Ectodermal cell (in vitro differentiated cells): ENCODE results near the gene PSAT1.

Experiments
- H3K27ac ChIP-seq: 2 replicates; pipeline ENCODE4 v1.7.0; 2013; ENCODE audit warnings: mild to moderate bottlenecking, low read depth, low read length; ENCODE audit not compliant: insufficient read depth, poor library complexity, severe bottlenecking
- H3K27me3 ChIP-seq: 2 replicates; pipeline ENCODE4 v1.7.0; 2013; ENCODE audit warnings: mild to moderate bottlenecking, low read length; ENCODE audit not compliant: insufficient read depth, control insufficient read depth, poor library complexity, severe bottlenecking
- H3K36me3 ChIP-seq: one replicate; pipeline ENCODE4 v1.7.0; 2013; ENCODE audit warnings: low read length; ENCODE audit not compliant: control insufficient read depth, insufficient read depth
- H3K4me1 ChIP-seq: one replicate; pipeline ENCODE4 v1.7.0; 2013; ENCODE audit warnings: low read length; ENCODE audit not compliant: control insufficient read depth, insufficient read depth
- H3K4me3 ChIP-seq: 2 replicates; pipeline ENCODE4 v1.7.0; 2013; ENCODE audit warnings: low read depth, low read length, control low read depth; ENCODE audit not compliant: insufficient read depth
- H3K9me3 ChIP-seq: 2 replicates; pipeline ENCODE4 v1.7.0; 2013; ENCODE audit warnings: mild to moderate bottlenecking, low read length, moderate library complexity; ENCODE audit not compliant: control insufficient read depth
- WGBS, 2 experiments: methylation state at CpG; one replicate each; pipeline ENCODE4 v1.1.7; 2013; ENCODE audit warnings: missing lambda C conversion rate in 2 of 2; 5-methylcytosine and 5-hydroxymethylcytosine counted together

Gene PSAT1

DNA sequence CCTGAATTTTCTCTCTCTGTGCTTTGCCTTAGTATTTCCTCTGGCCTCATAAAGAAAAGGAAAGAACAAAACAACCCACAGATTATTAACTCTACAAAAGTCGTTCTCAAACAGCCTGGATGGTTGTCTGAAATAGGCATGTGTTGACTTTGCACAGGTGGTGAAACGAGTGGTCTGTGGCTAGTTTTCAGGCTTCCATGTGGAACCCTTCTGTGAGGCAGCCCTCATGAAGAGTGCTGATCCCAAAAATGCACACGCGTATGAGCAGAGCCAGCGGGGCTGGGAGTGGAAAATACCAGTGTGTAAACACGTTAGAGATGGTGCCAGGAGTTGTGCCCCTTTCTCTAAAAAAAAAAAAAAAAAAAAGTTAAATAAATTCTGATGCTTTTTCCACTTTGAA, 4.9 kb upstream of the PSAT1 start:
- Histone ChIP-seq H3K36me3 (no peaks in the 10 kb centered on the region), H3K27me3 (no peaks in the 10 kb centered on the region), H3K27ac (no peak overlapping the region), H3K9me3 (no peaks in the 10 kb centered on the region), H3K4me3 (no peak overlapping the region), H3K4me1 (peaks cover 21% of the 10 kb centered on the region)
- 90 to 92% methylated on average over 6 of the region's 6 CpGs for WGBS, 2 experiments

DNA sequence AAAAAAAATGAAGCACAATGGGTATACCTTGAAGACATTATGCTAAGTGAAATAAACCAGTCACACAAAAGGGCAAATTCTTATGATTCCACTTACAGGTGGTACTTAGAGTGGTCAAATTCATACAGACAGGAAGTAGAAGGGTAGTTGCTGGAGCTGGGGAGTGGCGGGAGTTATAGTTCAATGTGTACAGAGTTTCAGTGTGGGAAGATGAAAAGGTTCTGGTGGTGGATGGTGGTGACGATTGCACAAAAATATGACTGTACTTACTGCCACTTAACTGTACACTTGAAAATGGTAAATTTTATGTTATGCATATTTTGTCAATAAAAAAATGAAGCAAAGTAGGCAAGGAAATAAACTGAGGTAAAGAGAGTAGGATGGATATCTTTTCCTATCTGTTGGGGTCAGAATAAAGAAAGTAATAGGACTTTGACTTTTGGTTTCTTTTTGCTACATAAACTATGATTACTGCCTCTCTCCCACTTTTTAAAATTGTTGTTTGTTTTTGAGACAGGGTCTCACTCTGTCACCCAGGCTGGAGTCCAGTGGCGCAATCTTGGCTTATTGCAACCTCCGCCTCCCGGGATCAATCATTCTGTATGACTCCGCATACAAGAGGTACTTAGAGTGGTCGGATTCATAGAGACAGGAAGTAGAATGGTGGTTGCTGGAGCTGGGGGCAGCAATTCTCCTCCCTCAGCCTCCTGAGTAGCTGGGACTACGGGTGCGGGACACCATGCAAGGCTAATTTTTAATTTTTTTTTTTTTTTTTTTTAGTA, 4.0 kb upstream of the PSAT1 start:
- Histone ChIP-seq H3K4me3 (no peak overlapping the region), H3K27ac (no peak overlapping the region), H3K4me1 (peaks cover 21% of the 10 kb centered on the region), H3K36me3 (no peaks in the 10 kb centered on the region), H3K9me3 (no peaks in the 10 kb centered on the region), H3K27me3 (no peaks in the 10 kb centered on the region)
- WGBS, 2 experiments, result 95 to 96% methylated on average over 9 of the region's 9 CpGs

DNA sequence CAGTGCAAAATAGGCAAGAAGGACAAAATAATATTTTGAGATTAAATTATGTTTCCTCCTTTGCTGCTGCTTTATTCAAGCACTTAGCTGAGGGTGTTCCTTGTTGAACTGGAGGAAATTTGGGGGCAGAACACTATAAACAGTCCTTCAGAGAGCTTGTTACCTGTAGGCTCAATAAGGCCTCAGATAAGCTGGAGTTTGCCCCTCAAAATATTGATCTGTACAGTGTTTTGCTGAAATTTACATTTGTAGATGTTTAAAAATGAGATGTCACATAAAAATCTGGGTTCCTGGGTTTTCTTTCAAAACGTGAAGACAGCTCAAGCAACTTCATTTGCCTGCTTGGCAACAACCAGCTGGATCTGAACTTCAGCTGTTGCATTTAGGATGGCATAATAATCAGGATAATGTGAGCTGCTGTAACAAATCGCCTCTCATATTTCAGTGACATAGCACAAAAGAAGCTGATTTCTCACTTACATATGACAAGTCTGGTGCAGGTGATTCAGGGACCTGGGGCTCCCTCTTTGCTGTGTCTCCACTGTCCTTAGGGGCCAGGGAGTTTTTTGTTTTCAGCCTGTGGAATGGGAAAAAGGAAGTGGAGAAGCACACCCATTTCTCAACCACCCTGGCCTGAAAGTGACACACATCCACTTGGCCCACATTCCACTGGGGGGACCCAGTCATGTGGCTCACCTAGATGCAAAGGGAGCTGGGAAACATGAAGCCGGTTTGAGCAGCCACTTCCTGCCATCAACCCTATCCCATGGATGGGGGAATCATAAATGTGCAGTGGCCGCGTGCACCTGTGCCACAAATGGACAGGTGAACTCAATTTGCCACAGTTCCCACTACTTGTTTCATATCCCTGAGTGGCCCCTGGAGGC, 2.4 kb upstream of the PSAT1 start:
- no peak overlapping the region for H3K4me3 ChIP-seq
- H3K4me1 ChIP-seq, result peaks cover 21% of the 10 kb centered on the region
- H3K27me3 ChIP-seq, result no peaks in the 10 kb centered on the region
- no peaks in the 10 kb centered on the region for H3K36me3 ChIP-seq
- no peak overlapping the region for H3K27ac ChIP-seq
- no peaks in the 10 kb centered on the region for H3K9me3 ChIP-seq
- WGBS, 2 experiments, result 88 to 97% methylated on average over 5 of the region's 5 CpGs

DNA sequence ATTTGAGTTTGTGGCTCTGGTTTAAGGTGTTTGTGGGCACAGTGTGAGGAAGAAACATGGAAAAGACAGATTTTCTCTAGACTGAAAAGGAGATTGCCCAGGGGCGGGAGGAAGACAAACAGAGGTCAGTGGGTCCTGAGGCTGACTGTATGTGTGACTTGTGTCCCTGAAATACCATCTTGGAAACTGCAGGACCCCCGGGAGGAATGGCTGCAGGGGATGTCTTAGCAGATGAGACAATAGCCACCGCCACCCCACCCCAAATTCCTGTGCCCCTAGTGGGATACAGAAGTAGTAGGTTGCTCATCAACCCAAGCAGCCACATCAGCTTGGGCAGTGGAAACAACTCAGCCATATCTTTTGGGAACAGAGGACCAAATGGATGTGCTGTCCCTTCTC, 1.7 kb upstream of the PSAT1 start:
- no peaks in the 10 kb centered on the region for H3K27me3 ChIP-seq
- H3K36me3 ChIP-seq, result no peaks in the 10 kb centered on the region
- WGBS, 2 experiments, result 79 to 86% methylated on average over 3 of the region's 3 CpGs
- H3K4me1 ChIP-seq, result peaks cover 21% of the 10 kb centered on the region
- H3K4me3 ChIP-seq, result no peak overlapping the region
- H3K27ac ChIP-seq, result no peak overlapping the region
- H3K9me3 ChIP-seq, result no peaks in the 10 kb centered on the region

DNA sequence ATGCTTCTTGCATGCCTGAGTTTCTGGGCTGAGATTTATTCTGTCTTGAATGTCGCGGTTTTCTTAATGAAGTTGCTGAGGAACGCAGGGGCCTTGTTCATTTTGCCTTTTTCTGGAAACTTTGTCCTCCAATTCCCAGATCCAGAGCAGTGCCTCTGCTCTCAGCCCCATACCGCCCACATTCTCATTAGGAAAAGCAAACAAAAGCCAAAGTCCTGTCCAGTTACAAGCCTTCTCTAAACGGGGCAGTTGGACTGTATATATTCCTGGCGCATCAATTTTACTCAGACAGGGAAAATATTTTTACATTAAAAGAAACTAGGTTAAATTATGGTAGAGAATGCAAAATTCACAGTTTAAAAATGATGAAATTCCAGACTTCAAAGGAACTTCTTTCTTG, 1.2 kb upstream of the PSAT1 start:
- Histone ChIP-seq H3K9me3 (no peaks in the 10 kb centered on the region), H3K36me3 (peaks cover 2% of the 10 kb centered on the region), H3K27ac (peak overlapping the region; percentile 96), H3K4me1 (peaks cover 21% of the 10 kb centered on the region), H3K27me3 (no peaks in the 10 kb centered on the region), H3K4me3 (peak overlapping the region; percentile 94)
- 66 to 69% methylated on average over 5 of the region's 6 CpGs for WGBS, 2 experiments

DNA sequence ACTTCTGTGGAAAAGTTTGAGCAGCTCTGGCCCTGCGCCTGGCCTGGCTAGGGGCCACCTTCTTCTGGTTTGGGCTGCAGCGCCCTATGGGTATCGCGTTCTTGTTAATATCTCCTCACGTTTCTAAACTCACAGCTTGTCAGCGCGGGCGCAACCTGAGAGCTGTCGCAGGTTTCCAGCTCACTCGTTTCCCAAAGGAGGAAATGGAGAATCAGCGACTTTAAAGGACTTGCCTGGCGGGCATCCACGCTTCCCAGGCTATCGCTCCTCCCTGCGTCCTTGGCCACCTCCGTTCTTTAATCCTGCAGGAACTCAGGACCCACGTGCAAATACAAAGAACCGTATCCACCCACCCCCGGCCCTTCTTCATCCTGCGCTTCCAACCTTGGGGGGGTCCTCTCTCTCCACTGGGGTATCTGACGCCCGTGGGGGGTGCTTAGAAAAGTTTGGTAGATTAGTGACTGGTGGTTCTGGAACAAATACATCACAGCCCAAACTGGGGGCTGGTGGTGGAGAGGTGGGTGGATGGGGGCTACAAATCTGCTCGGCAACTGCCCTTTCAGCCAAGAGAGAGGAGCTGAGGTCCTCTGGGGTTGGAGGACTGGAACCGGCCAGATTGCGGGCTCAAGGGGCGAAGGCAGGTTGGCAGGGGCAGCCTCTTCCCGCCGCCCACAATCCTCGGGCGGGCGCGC, 578 bp upstream of the PSAT1 start:
- peak overlapping the region; percentile 96 for H3K27ac ChIP-seq
- WGBS, 2 experiments, result 3% methylated on average over 31 to 32 of the region's 32 CpGs

DNA sequence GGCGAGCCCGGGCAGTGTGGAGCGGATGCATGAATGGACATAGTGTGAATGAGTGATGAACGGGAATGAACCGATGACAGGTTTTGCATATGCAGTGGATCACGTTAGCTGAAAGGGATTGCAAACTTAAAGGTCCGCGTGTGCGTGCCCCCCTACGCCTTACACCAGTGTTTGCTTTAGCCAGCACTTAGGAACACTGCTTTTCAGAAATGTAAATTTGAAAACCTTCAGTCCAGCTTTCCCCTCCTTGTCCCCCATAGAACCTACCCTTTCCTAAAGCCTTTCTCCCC, 692 bp downstream of the PSAT1 start:
- no peaks in the 10 kb centered on the region for H3K27me3 ChIP-seq
- peak overlapping the region; percentile 96 for H3K27ac ChIP-seq
- H3K36me3 ChIP-seq, result peaks cover 14% of the 10 kb centered on the region
- no peaks in the 10 kb centered on the region for H3K9me3 ChIP-seq
- 0% methylated on average over 10 of the region's 10 CpGs for WGBS, 2 experiments
- H3K4me3 ChIP-seq, result peak overlapping the region; percentile 94
- H3K4me1 ChIP-seq, result peaks cover 18% of the 10 kb centered on the region

More for the DNA sequence above, 578 bp upstream of the PSAT1 start:
- Histone ChIP-seq H3K36me3 (peaks cover 8% of the 10 kb centered on the region), H3K4me3 (peak overlapping the region; percentile 94), H3K4me1 (peaks cover 20% of the 10 kb centered on the region), H3K9me3 (no peaks in the 10 kb centered on the region), H3K27me3 (no peaks in the 10 kb centered on the region)

DNA sequence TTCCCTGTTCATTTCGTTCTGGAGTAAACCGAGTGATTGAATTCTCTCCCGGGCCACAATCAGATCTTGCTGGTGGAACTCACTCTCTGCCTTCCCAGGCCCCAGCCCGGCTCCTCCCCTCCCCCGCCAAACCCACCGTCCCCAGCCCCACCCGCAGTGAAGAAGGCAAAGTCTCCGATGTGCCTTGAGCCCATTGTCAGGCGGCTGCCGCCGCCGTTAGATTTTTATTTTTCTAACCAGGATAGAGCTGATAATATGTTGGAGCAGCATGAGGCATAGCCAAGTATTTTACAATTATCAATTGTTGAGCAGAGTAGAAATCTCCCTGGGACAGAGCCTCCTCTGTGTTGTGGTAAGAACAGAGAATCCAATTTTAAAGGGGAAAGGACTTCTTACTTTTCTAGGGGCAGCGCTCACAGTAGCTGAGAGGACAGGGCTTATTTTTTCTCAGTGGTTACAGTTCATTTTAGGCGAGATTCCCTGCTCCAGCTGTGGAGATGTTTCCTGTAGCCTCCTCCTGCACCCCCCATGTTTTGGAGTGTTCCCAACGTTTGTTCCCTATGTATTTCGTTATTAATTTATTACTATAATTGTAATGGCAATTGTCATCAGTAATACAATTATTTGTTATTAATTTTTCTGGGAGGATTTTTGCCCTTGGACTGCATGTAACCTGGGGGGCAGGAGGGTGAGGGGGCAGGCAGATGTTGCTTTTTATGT, 1.3 kb downstream of the PSAT1 start:
- Histone ChIP-seq H3K9me3 (no peaks in the 10 kb centered on the region), H3K4me1 (peaks cover 18% of the 10 kb centered on the region), H3K27me3 (no peaks in the 10 kb centered on the region), H3K27ac (peak overlapping the region; percentile 96), H3K4me3 (peak overlapping the region; percentile 94), H3K36me3 (peaks cover 17% of the 10 kb centered on the region)
- 2% methylated on average over 13 to 14 of the region's 16 CpGs for WGBS, 2 experiments

DNA sequence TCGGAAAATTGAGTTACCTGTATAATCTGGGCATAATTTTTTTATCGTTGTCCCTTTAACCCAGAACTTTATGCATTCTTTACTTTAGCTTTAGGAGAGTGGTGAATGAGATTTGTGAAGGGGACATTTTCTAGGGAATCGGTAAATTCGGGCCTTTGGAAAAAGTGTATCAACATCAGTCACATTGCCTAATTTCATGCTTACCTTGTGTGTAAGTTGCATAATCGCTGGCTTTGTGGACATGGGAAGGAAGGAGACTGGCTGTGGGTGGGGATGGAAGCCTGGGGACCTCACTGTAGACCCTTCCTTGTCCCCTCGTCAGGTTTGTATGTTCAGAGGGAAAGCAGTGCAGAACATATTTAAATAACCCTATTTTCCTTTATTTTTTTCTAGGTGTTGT, 3.3 kb downstream of the PSAT1 start:
- no peak overlapping the region for H3K4me3 ChIP-seq
- H3K27ac ChIP-seq, result no peak overlapping the region
- H3K9me3 ChIP-seq, result no peaks in the 10 kb centered on the region
- peaks cover 28% of the 10 kb centered on the region for H3K36me3 ChIP-seq
- WGBS, 2 experiments, result 92 to 94% methylated on average over 5 to 6 of the region's 6 CpGs
- no peaks in the 10 kb centered on the region for H3K27me3 ChIP-seq
- H3K4me1 ChIP-seq, result peaks cover 12% of the 10 kb centered on the region
